Liver (tissue), 3 donors: Measurements from ENCODE around the gene CCN5.

Experiments used
- EGR1 ChIP-seq, 2 donors: IDR thresholded peaks; 2 replicates each; pipeline ENCODE4 v1.6.1; 2016 to 2018; ENCODE audit warnings: antibody characterized with exemption in 2 of 2, low read depth in 2 of 2
- FOXA1 ChIP-seq: IDR thresholded peaks from 2 replicates; pipeline ENCODE4 v1.6.1; 2016; ENCODE audit warnings: antibody characterized with exemption
- GABPA ChIP-seq, 2 donors: IDR thresholded peaks in 1 of 2; conservative IDR thresholded peaks in 1 of 2; 2 replicates each; pipeline ENCODE4 v1.6.1; 2016; ENCODE audit warnings: antibody characterized with exemption in 2 of 2, mild to moderate bottlenecking in 1 of 2, moderate library complexity in 1 of 2
- JUND ChIP-seq, 2 donors: IDR thresholded peaks; 2 replicates each; pipeline ENCODE4 v1.6.1; 2016; ENCODE audit warnings: antibody characterized with exemption in 2 of 2
- NR2F2 ChIP-seq: IDR thresholded peaks from 2 replicates; pipeline ENCODE4 v1.6.1; 2016; ENCODE audit warnings: antibody characterized with exemption
- SP1 ChIP-seq: IDR thresholded peaks from 2 replicates; pipeline ENCODE4 v1.6.1; 2018; ENCODE audit warnings: antibody characterized with exemption, mild to moderate bottlenecking
- YY1 ChIP-seq: IDR thresholded peaks from 2 replicates; pipeline ENCODE4 v1.6.1; 2016; ENCODE audit warnings: antibody characterized with exemption, mild to moderate bottlenecking
- TF ChIP-seq, protein P1 (sequence below): fragments of 150-350 bp; IDR thresholded peaks from 2 replicates; pipeline ENCODE4 v1.5.1; 2017; ENCODE audit warnings: improper control_type of control experiment, low read depth, low read length; ENCODE audit not compliant: missing input control
- TF ChIP-seq, protein P2 (sequence below): IDR thresholded peaks from 2 replicates; pipeline ENCODE4 v1.6.1; 2016; ENCODE audit warnings: antibody characterized with exemption
- TF ChIP-seq, protein P3 (sequence below): IDR thresholded peaks from 2 replicates; pipeline ENCODE4 v1.6.1; 2016; ENCODE audit warnings: antibody characterized with exemption, mild to moderate bottlenecking
- TF ChIP-seq, protein P4 (sequence below): IDR thresholded peaks from 2 replicates; pipeline ENCODE4 v1.6.1; 2016; ENCODE audit warnings: antibody characterized with exemption
- donor health status: healthy.
- donor health status: healthy.

DNA sequence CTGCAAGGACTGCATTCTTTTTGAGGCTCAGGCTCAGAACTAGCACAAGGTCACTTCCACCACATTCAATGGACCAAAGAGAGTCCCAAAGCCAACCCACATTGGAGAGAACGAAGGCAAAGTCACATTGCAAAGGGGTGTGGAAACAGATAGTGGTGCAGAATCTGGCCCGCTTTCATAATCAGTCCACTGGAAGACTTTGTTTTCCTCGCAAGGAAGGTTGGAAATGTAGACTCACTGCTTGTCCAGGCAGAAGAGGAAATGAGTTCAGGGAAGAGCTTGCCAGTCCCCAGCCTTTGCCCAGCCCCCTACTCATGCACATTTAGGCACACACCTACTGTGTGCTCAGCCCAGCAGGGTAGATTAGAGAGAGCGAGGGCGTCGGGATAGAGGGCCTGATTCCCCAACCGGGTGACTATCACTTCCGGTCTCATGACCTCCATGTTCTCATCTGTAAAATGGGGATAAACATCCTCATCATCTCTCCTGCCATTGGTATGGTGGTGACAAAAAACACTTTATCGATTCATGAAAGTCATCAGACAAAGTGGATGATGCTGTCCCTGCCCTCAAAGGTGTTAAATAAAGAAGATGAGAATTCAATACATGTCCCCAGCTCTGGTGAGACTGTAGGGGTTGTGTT lies 24.3 kb upstream of the CCN5 start:
- TF ChIP-seq, protein P1, sequence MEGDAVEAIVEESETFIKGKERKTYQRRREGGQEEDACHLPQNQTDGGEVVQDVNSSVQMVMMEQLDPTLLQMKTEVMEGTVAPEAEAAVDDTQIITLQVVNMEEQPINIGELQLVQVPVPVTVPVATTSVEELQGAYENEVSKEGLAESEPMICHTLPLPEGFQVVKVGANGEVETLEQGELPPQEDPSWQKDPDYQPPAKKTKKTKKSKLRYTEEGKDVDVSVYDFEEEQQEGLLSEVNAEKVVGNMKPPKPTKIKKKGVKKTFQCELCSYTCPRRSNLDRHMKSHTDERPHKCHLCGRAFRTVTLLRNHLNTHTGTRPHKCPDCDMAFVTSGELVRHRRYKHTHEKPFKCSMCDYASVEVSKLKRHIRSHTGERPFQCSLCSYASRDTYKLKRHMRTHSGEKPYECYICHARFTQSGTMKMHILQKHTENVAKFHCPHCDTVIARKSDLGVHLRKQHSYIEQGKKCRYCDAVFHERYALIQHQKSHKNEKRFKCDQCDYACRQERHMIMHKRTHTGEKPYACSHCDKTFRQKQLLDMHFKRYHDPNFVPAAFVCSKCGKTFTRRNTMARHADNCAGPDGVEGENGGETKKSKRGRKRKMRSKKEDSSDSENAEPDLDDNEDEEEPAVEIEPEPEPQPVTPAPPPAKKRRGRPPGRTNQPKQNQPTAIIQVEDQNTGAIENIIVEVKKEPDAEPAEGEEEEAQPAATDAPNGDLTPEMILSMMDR: no peak
- TF ChIP-seq NR2F2: no peak
- TF ChIP-seq YY1: no peak
- TF ChIP-seq, protein P2, sequence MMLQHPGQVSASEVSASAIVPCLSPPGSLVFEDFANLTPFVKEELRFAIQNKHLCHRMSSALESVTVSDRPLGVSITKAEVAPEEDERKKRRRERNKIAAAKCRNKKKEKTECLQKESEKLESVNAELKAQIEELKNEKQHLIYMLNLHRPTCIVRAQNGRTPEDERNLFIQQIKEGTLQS: no peak
- no peak for TF ChIP-seq JUND (IDR thresholded peaks at IDR 0.05)
- TF ChIP-seq, protein P3, sequence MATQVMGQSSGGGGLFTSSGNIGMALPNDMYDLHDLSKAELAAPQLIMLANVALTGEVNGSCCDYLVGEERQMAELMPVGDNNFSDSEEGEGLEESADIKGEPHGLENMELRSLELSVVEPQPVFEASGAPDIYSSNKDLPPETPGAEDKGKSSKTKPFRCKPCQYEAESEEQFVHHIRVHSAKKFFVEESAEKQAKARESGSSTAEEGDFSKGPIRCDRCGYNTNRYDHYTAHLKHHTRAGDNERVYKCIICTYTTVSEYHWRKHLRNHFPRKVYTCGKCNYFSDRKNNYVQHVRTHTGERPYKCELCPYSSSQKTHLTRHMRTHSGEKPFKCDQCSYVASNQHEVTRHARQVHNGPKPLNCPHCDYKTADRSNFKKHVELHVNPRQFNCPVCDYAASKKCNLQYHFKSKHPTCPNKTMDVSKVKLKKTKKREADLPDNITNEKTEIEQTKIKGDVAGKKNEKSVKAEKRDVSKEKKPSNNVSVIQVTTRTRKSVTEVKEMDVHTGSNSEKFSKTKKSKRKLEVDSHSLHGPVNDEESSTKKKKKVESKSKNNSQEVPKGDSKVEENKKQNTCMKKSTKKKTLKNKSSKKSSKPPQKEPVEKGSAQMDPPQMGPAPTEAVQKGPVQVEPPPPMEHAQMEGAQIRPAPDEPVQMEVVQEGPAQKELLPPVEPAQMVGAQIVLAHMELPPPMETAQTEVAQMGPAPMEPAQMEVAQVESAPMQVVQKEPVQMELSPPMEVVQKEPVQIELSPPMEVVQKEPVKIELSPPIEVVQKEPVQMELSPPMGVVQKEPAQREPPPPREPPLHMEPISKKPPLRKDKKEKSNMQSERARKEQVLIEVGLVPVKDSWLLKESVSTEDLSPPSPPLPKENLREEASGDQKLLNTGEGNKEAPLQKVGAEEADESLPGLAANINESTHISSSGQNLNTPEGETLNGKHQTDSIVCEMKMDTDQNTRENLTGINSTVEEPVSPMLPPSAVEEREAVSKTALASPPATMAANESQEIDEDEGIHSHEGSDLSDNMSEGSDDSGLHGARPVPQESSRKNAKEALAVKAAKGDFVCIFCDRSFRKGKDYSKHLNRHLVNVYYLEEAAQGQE: no peak
- TF ChIP-seq EGR1 (IDR thresholded peaks at IDR 0.05; ENCODE audit: low read depth in 2 of 2): no peak
- no peak for TF ChIP-seq FOXA1
- no peak for TF ChIP-seq SP1
- TF ChIP-seq, protein P4, sequence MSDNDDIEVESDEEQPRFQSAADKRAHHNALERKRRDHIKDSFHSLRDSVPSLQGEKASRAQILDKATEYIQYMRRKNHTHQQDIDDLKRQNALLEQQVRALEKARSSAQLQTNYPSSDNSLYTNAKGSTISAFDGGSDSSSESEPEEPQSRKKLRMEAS: no peak
- TF ChIP-seq GABPA (IDR thresholded peaks at IDR 0.05 in 1 of 2, conservative IDR thresholded peaks at IDR 0.05 in 1 of 2): no peak
